Gastrocnemius medialis (tissue), 4 donors: ENCODE data around the gene TMEM88. TPM values are rescaled to one million over a fixed set of nuclear protein-coding genes. Genes with fewer than 3 reads are reported as not detected.

ENCODE experiments used
- ATAC-seq, 2 donors: fragments of 150-250 bp; one replicate each; pipeline ENCODE4 v1.9.1; 2016
- DNase-seq, 2 donors: peaks; one replicate each; pipeline ENCODE4 v3.0.0-alpha.2; 2019
- H3K27ac ChIP-seq, 4 donors: fragments of 200-600 bp; sonication (generic); 1 replicate in 1 of 4; 2 replicates in 3 of 4; pipeline ENCODE4 v1.5.1; 2016 to 2018; ENCODE audit warnings: mild to moderate bottlenecking in 2 of 4, moderate library complexity in 1 of 4
- H3K27me3 ChIP-seq, 3 donors: fragments of 200-600 bp; sonication (generic) in 2 of 3; 1 replicate in 1 of 3; 2 replicates in 2 of 3; pipeline versions ENCODE4 v1.5.1 to v1.6.0; 2016 to 2019; ENCODE audit warnings: mild to moderate bottlenecking in 1 of 3, moderate library complexity in 1 of 3
- H3K36me3 ChIP-seq, 2 donors: fragments of 200-600 bp; sonication (generic) in 1 of 2; one replicate each; pipeline ENCODE4 v1.5.1; 2017 to 2018
- H3K4me1 ChIP-seq, 2 donors: fragments of 200-600 bp; sonication (generic) in 1 of 2; one replicate each; pipeline ENCODE4 v1.5.1; 2016 to 2017; ENCODE audit warnings: mild to moderate bottlenecking in 2 of 2
- H3K4me3 ChIP-seq, 4 donors: fragments of 200-600 bp; sonication (generic) in 3 of 4; 1 replicate in 1 of 4; 2 replicates in 3 of 4; pipeline ENCODE4 v1.5.1; 2016 to 2019; ENCODE audit warnings: mild to moderate bottlenecking in 2 of 4
- H3K9me3 ChIP-seq, 3 donors: fragments of 200-600 bp; sonication (generic) in 2 of 3; 1 replicate in 1 of 3; 2 replicates in 2 of 3; pipeline ENCODE4 v1.5.1; 2016 to 2019
- CTCF ChIP-seq, 5 experiments: fragments of 450-650 bp in 3 of 5; fragments of 200-600 bp in 2 of 5; sonication (generic) in 2 of 5; IDR thresholded peaks in 4 of 5; conservative IDR thresholded peaks in 1 of 5; 1 replicate in 4 of 5; 2 replicates in 1 of 5; pipeline ENCODE4 v1.5.1; 2016 to 2019; ENCODE audit warnings: antibody characterized with exemption in 5 of 5, mild to moderate bottlenecking in 3 of 5, moderate library complexity in 3 of 5
- POLR2A ChIP-seq, 2 donors: fragments of 450-650 bp; IDR thresholded peaks; one replicate each; pipeline ENCODE4 v1.6.1; 2017; ENCODE audit warnings: antibody characterized with exemption in 2 of 2, mild to moderate bottlenecking in 2 of 2, moderate library complexity in 2 of 2
- in situ Hi-C, 4 donors: fragments of 200-750 bp; cut with MboI; loops; one replicate each; pipeline versions ENCODE4 v1.15.0 to v1.8.0; 2017; ENCODE audit warnings: low sequenced_read_pairs in 4 of 4
- intact Hi-C: fragments of 100-400 bp; cut with DNase I; formaldehyde crosslinking; loops from one replicate; pipeline ENCODE4 v1.15.1; 2023; ENCODE audit warnings: low total_unique reads
- total RNA-seq, 4 donors: library from RNA; depleted of rRNA; stranded (reverse); fragments of >200 nt; gene quantifications; one replicate each; pipeline versions ENCODE4 v1.1.0 to v1.2.3, GENCODE V29; 2016

Gene TMEM88
- total RNA-seq, 4 donors from 2014 or later = 18.8 to 56.8 (median 27.9) TPM

- intact Hi-C loops = loop anchor here (5.0 kb wide), 2 partner anchors 177 to 192 kb away; no protein-coding TSS in a partner anchor
- Histone ChIP-seq H3K27ac (no peak overlapping the region), H3K9me3 (no peaks in the 10 kb centered on the region), H3K36me3 (no peaks in the 10 kb centered on the region), H3K4me1 (peaks cover 0 to 4% of the 10 kb centered on the region in 2 donors), H3K4me3 (no peak overlapping the region), H3K27me3 (no peaks in the 10 kb centered on the region)
- ATAC-seq (no peak), DNase-seq (no peak)
- TF ChIP-seq CTCF (IDR thresholded peaks at IDR 0.05 in 4 of 5, conservative IDR thresholded peaks at IDR 0.05 in 1 of 5) (no peak), POLR2A (IDR thresholded peaks at IDR 0.05) (no peak)
- in situ Hi-C loops = loop anchor here in 3 of 4 donors (5.0 to 25.0 kb wide), 2 partner anchors 122 kb away; no protein-coding TSS in a partner anchor
Observed at GRCh38 chr17:7864995-7865650, 10.3 kb downstream of the TMEM88 start.

GRCh38 chr17:7867881-7868329, 13.0 kb downstream of the TMEM88 start:
- Histone ChIP-seq H3K27ac (no peak overlapping the region), H3K27me3 (no peaks in the 10 kb centered on the region), H3K4me1 (peaks cover 0 to 1% of the 10 kb centered on the region in 2 donors), H3K9me3 (no peaks in the 10 kb centered on the region), H3K4me3 (no peak overlapping the region), H3K36me3 (no peaks in the 10 kb centered on the region)
- in situ Hi-C loops = loop anchor here in 2 of 4 donors (25.0 kb wide), 1 partner anchor 119 kb away; no protein-coding TSS in a partner anchor
- ATAC-seq = no peak
- DNase-seq = no peak
- intact Hi-C loops = no loop called here
- TF ChIP-seq POLR2A (IDR thresholded peaks at IDR 0.05) = no peak
- no peak for TF ChIP-seq CTCF (IDR thresholded peaks at IDR 0.05 in 4 of 5, conservative IDR thresholded peaks at IDR 0.05 in 1 of 5)

GRCh38 chr17:7873051-7873450, 18.2 kb downstream of the TMEM88 start:
- Histone ChIP-seq H3K27me3 (peaks cover 0 to 3% (median 0%) of the 10 kb centered on the region in 3 donors), H3K27ac (no peak overlapping the region), H3K36me3 (no peaks in the 10 kb centered on the region), H3K4me1 (no peaks in the 10 kb centered on the region), H3K9me3 (no peaks in the 10 kb centered on the region), H3K4me3 (no peak overlapping the region)
- in situ Hi-C loops = loop anchor here in 2 of 4 donors (25.0 kb wide), 1 partner anchor 114 kb away; no protein-coding TSS in a partner anchor
- TF ChIP-seq CTCF (IDR thresholded peaks at IDR 0.05 in 4 of 5, conservative IDR thresholded peaks at IDR 0.05 in 1 of 5) (no peak), POLR2A (IDR thresholded peaks at IDR 0.05) (no peak)
- no peak for DNase-seq
- intact Hi-C loops = no loop called here
- no peak for ATAC-seq

GRCh38 chr17:7875804-7876370, 21.0 kb downstream of the TMEM88 start:
- in situ Hi-C loops = loop anchor here in 1 of 4 donors (25.0 kb wide), 1 partner anchor 139 kb away; no protein-coding TSS in a partner anchor
- DNase-seq (no peak), ATAC-seq (no peak)

More at GRCh38 chr17:7875804-7876370, 21.0 kb downstream of the TMEM88 start:
- Histone ChIP-seq H3K27ac (no peak overlapping the region), H3K9me3 (no peaks in the 10 kb centered on the region), H3K36me3 (no peaks in the 10 kb centered on the region), H3K27me3 (peaks cover 0 to 17% (median 8%) of the 10 kb centered on the region in 3 donors), H3K4me1 (no peaks in the 10 kb centered on the region), H3K4me3 (no peak overlapping the region)
- TF ChIP-seq CTCF (IDR thresholded peaks at IDR 0.05 in 4 of 5, conservative IDR thresholded peaks at IDR 0.05 in 1 of 5) = no peak
- no peak for TF ChIP-seq POLR2A (IDR thresholded peaks at IDR 0.05)
- intact Hi-C loops = no loop called here
